Skin of body (tissue), 2 donors: ENCODE data around the gene MATN1. TPM values are rescaled to one million over a fixed set of nuclear protein-coding genes. Genes with fewer than 3 reads are reported as not detected.

Experiments
- DNase-seq: peaks from one replicate; lab custom pipeline; 2025; lab: John Stamatoyannopoulos, UW
- total RNA-seq: library from RNA; depleted of rRNA; stranded (reverse); fragments of >200 nt; gene quantifications from one replicate; pipeline ENCODE4 v1.2.3, GENCODE V29; 2014

The MATN1 gene
- total RNA-seq, 1 donor from 2014 or later: 1.4 TPM

- no peak for DNase-seq
Observed at GRCh38 chr1:30683699-30684098, 39.7 kb downstream of the MATN1 start.

GRCh38 chr1:30682396-30683275 lies 40.7 kb downstream of the MATN1 start:
- no peak for DNase-seq

- DNase-seq: no peak
Observed at GRCh38 chr1:30681782-30682181, 41.6 kb downstream of the MATN1 start.

- no peak for DNase-seq
Observed at GRCh38 chr1:30680879-30681278, 42.5 kb downstream of the MATN1 start.

- DNase-seq: no peak
Observed at GRCh38 chr1:30680429-30680828, 43.0 kb downstream of the MATN1 start.

- no peak for DNase-seq
Observed at GRCh38 chr1:30679976-30680305, 43.4 kb downstream of the MATN1 start.

GRCh38 chr1:30679201-30679975 lies 44.0 kb downstream of the MATN1 start:
- no peak for DNase-seq

GRCh38 chr1:30678209-30678608 lies 45.2 kb downstream of the MATN1 start:
- no peak for DNase-seq

GRCh38 chr1:30677471-30677870 lies 45.9 kb downstream of the MATN1 start:
- DNase-seq: no peak

GRCh38 chr1:30675761-30676160 lies 47.6 kb downstream of the MATN1 start:
- peak; percentile 67 for DNase-seq

- no peak for DNase-seq
Observed at GRCh38 chr1:30675289-30675688, 48.1 kb downstream of the MATN1 start.

GRCh38 chr1:30673395-30673794 lies 50.0 kb downstream of the MATN1 start:
- DNase-seq: no peak

GRCh38 chr1:30672661-30673060 lies 50.7 kb downstream of the MATN1 start:
- no peak for DNase-seq

GRCh38 chr1:30670240-30671060 lies 52.9 kb downstream of the MATN1 start:
- no peak for DNase-seq

GRCh38 chr1:30668546-30669327 lies 54.6 kb downstream of the MATN1 start:
- DNase-seq: no peak

GRCh38 chr1:30668024-30668423 lies 55.4 kb downstream of the MATN1 start:
- DNase-seq: no peak

GRCh38 chr1:30666756-30667273 lies 56.6 kb downstream of the MATN1 start:
- no peak for DNase-seq

- no peak for DNase-seq
Observed at GRCh38 chr1:30665216-30666010, 58.0 kb downstream of the MATN1 start.

- no peak for DNase-seq
Observed at GRCh38 chr1:30664103-30664755, 59.2 kb downstream of the MATN1 start.
